ENCODE results near the gene SAP30. TPM values are rescaled to one million over a fixed set of nuclear protein-coding genes. Genes with fewer than 3 reads are reported as not detected.

Gene SAP30, protein sequence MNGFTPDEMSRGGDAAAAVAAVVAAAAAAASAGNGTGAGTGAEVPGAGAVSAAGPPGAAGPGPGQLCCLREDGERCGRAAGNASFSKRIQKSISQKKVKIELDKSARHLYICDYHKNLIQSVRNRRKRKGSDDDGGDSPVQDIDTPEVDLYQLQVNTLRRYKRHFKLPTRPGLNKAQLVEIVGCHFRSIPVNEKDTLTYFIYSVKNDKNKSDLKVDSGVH
- total RNA-seq (2021; ENCODE audit: unreplicated experiment), result 12.0 TPM
- 13.5 and 14.3 TPM in 2 replicates for polyA plus RNA-seq (2012)
- percentile 41 among the genes with signal in this experiment for Bru-seq, nascent RNA
- BruChase-seq, experiment 1, labeled RNA remaining after a 6-hour chase, result percentile 44 among the genes with signal in this experiment
- percentile 45 among the genes with signal in this experiment for BruChase-seq, experiment 2, labeled RNA remaining after a 2-hour chase
- long read RNA-seq, transcript SAP30-201 (4 exons, 1,108 nt), result major isoform, 26 of 37 reads
- long read RNA-seq, partial matches to known transcripts, result 11 of 37 reads
- long read RNA-seq, other reads (novel, unspliced or antisense), result 0 of 37 reads

DNA sequence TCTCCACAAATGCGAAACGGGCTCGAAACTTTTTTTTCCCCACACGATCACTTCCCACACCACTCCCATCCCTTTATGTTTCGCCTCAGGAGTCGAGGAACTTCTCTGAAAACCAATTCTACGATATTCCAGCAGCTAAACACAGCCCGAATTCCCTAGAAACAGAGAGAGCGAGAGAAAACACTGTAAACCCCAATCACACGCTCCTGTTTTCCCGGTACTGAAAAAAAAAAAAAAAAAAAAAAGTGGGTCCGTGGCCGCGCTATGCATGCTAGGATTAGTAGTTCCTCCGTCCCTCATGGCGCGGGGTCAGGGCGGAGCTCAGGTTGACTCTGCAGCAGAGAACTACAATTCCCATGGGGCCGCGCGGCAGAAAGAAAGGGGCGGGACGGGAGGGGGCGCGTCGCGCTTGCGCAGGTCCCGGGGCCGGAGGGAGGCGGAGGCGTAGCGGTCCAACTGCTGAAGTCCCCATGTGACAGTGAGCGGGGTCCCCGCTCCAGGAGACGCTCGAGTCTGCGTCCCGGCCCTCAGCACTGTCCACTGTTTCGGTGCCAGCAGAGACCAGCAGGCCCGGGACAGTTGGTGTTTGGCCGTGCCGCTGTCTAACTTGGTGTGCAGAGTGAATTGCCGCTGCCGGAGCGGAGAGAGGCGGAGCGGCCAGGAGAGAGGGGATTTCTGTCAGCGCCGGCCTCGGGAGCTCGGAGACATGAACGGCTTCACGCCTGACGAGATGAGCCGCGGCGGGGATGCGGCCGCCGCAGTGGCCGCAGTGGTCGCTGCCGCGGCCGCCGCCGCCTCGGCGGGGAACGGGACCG is at the start of gene SAP30:
TSS of gene SAP30 (plus strand) at position 478 of the 815 bp plus-strand sequence. CDS start at position 707, 229 bp downstream.
- H2AFZ ChIP-seq (ENCODE audit: low read depth, low read length, poor library complexity, severe bottlenecking), result peak within 1 kb of the TSS; percentile 98
- RAD21 ChIA-PET (ENCODE audit: low non-redundant PET in 1 of 2, low total read pairs in 2 of 2, uncharacterized antibody in 2 of 2, unreplicated experiment in 2 of 2), result interaction anchor here (0.7 to 1.4 kb wide), 5 partner anchors 14 to 1743 kb away, joined by 3 to 5 read pairs (median 3); no protein-coding TSS in a partner anchor
- no TSS peak for BruUV-seq (replicated peaks)
- TF ChIP-seq CEBPB (IDR thresholded peaks at IDR 0.05; ENCODE audit: low read depth) (no peak), SRF (IDR thresholded peaks at IDR 0.05; ENCODE audit: low read depth) (no peak), ZFX (IDR thresholded peaks at IDR 0.05) (peak; percentile 63), SP1 (IDR thresholded peaks at IDR 0.05; ENCODE audit: low read depth) (peak; percentile 64), TCF7L2 (IDR thresholded peaks at IDR 0.05; ENCODE audit: borderline replicate concordance, extremely low read depth, insufficient read depth, insufficient read length) (no peak), YY1 (IDR thresholded peaks at IDR 0.05; ENCODE audit: extremely low read depth, insufficient replicate concordance, low read depth, low read length) (peak; percentile 86), POLR2AphosphoS5 (IDR thresholded peaks at IDR 0.05; ENCODE audit: low read depth, low read length) (peak; percentile 97), FOSL1 (IDR thresholded peaks at IDR 0.05; ENCODE audit: low read depth) (no peak), EZH2 (IDR thresholded peaks at IDR 0.05) (no peak), POLR2A (IDR thresholded peaks at IDR 0.05; ENCODE audit: borderline replicate concordance, extremely low read depth, insufficient read depth, insufficient read length) (peak; percentile 89), EGR1 (IDR thresholded peaks at IDR 0.05; ENCODE audit: low read depth) (peak; percentile 90), JUND (IDR thresholded peaks at IDR 0.05) (no peak)
- TF ChIP-seq, protein P1, sequence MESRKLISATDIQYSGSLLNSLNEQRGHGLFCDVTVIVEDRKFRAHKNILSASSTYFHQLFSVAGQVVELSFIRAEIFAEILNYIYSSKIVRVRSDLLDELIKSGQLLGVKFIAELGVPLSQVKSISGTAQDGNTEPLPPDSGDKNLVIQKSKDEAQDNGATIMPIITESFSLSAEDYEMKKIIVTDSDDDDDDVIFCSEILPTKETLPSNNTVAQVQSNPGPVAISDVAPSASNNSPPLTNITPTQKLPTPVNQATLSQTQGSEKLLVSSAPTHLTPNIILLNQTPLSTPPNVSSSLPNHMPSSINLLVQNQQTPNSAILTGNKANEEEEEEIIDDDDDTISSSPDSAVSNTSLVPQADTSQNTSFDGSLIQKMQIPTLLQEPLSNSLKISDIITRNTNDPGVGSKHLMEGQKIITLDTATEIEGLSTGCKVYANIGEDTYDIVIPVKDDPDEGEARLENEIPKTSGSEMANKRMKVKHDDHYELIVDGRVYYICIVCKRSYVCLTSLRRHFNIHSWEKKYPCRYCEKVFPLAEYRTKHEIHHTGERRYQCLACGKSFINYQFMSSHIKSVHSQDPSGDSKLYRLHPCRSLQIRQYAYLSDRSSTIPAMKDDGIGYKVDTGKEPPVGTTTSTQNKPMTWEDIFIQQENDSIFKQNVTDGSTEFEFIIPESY (IDR thresholded peaks at IDR 0.05; ENCODE audit: extremely low read depth, insufficient replicate concordance, low read length), result no peak
- TF ChIP-seq, protein P2, sequence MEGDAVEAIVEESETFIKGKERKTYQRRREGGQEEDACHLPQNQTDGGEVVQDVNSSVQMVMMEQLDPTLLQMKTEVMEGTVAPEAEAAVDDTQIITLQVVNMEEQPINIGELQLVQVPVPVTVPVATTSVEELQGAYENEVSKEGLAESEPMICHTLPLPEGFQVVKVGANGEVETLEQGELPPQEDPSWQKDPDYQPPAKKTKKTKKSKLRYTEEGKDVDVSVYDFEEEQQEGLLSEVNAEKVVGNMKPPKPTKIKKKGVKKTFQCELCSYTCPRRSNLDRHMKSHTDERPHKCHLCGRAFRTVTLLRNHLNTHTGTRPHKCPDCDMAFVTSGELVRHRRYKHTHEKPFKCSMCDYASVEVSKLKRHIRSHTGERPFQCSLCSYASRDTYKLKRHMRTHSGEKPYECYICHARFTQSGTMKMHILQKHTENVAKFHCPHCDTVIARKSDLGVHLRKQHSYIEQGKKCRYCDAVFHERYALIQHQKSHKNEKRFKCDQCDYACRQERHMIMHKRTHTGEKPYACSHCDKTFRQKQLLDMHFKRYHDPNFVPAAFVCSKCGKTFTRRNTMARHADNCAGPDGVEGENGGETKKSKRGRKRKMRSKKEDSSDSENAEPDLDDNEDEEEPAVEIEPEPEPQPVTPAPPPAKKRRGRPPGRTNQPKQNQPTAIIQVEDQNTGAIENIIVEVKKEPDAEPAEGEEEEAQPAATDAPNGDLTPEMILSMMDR (IDR thresholded peaks at IDR 0.05 in 2 of 3, conservative IDR thresholded peaks at IDR 0.05 in 1 of 3; ENCODE audit: borderline replicate concordance in 1 of 3, insufficient read depth in 1 of 3, low read depth in 2 of 3, low read length in 2 of 3), result no peak
- TF ChIP-seq, protein P3, sequence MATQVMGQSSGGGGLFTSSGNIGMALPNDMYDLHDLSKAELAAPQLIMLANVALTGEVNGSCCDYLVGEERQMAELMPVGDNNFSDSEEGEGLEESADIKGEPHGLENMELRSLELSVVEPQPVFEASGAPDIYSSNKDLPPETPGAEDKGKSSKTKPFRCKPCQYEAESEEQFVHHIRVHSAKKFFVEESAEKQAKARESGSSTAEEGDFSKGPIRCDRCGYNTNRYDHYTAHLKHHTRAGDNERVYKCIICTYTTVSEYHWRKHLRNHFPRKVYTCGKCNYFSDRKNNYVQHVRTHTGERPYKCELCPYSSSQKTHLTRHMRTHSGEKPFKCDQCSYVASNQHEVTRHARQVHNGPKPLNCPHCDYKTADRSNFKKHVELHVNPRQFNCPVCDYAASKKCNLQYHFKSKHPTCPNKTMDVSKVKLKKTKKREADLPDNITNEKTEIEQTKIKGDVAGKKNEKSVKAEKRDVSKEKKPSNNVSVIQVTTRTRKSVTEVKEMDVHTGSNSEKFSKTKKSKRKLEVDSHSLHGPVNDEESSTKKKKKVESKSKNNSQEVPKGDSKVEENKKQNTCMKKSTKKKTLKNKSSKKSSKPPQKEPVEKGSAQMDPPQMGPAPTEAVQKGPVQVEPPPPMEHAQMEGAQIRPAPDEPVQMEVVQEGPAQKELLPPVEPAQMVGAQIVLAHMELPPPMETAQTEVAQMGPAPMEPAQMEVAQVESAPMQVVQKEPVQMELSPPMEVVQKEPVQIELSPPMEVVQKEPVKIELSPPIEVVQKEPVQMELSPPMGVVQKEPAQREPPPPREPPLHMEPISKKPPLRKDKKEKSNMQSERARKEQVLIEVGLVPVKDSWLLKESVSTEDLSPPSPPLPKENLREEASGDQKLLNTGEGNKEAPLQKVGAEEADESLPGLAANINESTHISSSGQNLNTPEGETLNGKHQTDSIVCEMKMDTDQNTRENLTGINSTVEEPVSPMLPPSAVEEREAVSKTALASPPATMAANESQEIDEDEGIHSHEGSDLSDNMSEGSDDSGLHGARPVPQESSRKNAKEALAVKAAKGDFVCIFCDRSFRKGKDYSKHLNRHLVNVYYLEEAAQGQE (IDR thresholded peaks at IDR 0.05; ENCODE audit: low read depth), result no peak; the same call in 1 of the 2 replicates

More for the DNA sequence above, at the start of gene SAP30:
- peak within 1 kb of the TSS; percentile 81 to 86 for H3K4me3 ChIP-seq (replicated peaks in 1 of 2; ENCODE audit: low read depth in 1 of 2, low read length in 2 of 2)
- H3K27ac ChIP-seq (ENCODE audit: low read depth, low read length), result peak within 1 kb of the TSS; percentile 73
- POLR2A ChIA-PET, result interaction anchor here (0.6 to 3.7 kb wide), 7 partner anchors 10 to 437 kb away, joined by 3 to 54 read pairs (median 4); partner anchors contain the start of gene HMGB2
- intact Hi-C loops (cut with micrococcal nuclease), result loop anchor here (2.0 kb wide), 1 partner anchor 36 kb away; the partner anchor contains the start of gene HMGB2
- CTCF ChIA-PET, result interaction anchor here (0.7 to 2.0 kb wide), 8 partner anchors 10 to 913 kb away, joined by 4 to 13 read pairs (median 4); partner anchors contain the start of gene CEP44
- H3K27me3 ChIP-seq (ENCODE audit: insufficient read depth, low read length), result no peaks in the 10 kb centered on the region
- H3K79me2 ChIP-seq (ENCODE audit: insufficient read depth, low read length), result no peaks in the 10 kb centered on the region
- peaks cover 0 to 20% of the 10 kb centered on the region in 2 experiments; a peak in 3 of 4 replicates for H3K4me1 ChIP-seq (ENCODE audit: control insufficient read depth in 1 of 2, insufficient read depth in 2 of 2, low read length in 2 of 2)
- ATAC-seq (peak; percentile 87), DNase-seq (ENCODE audit: low read depth, low spot score) (peak; percentile 94)
- H3K9me3 ChIP-seq (ENCODE audit: control insufficient read depth in 1 of 2, insufficient read depth in 1 of 2, low read depth in 1 of 2, low read length in 2 of 2), result no peaks in the 10 kb centered on the region
- peak within 1 kb of the TSS; percentile 66 for H3K9ac ChIP-seq (ENCODE audit: low read length)
- H4K20me1 ChIP-seq (ENCODE audit: insufficient read depth), result no peaks in the 10 kb centered on the region; the same call in 1 of the 2 replicates
- H3K36me3 ChIP-seq (ENCODE audit: control insufficient read depth in 1 of 2, insufficient read depth in 2 of 2, low read length in 2 of 2), result 0 out of 4 replicates have a peak, but pooled peaks cover 0 to 2% of the 10 kb centered on the region in 2 experiments
- H3K9me2 ChIP-seq (ENCODE audit: insufficient read depth), result no peaks in the 10 kb centered on the region
- peak within 1 kb of the TSS; percentile 98 for H3K4me2 ChIP-seq (ENCODE audit: low read length)

All from HCT116 (cell line).